Measurements from ENCODE around the gene CGRRF1.

The CGRRF1 gene

GRCh38 chr14:54502602-54503001 is 7.1 kb upstream of the CGRRF1 start:
- no peak overlapping the region for H3K9ac ChIP-seq (ENCODE audit: low read depth in 1 of 2, low read length in 2 of 2)
- H3K9me3 ChIP-seq (ENCODE audit: control insufficient read depth in 1 of 2, low read length in 2 of 2) = no peaks in the 10 kb centered on the region
- H3K4me3 ChIP-seq (ENCODE audit: low read depth in 1 of 2, low read length in 2 of 2) = no peak overlapping the region
- no peak overlapping the region for H3K27ac ChIP-seq (ENCODE audit: low read depth, low read length)
- no peaks in the 10 kb centered on the region for H3K36me3 ChIP-seq (ENCODE audit: control insufficient read depth in 1 of 2, insufficient read depth in 2 of 2, low read length in 2 of 2)
- H3K4me1 ChIP-seq (ENCODE audit: control insufficient read depth in 1 of 2, insufficient read depth in 2 of 2, low read length in 2 of 2) = peaks cover 9 to 12% of the 10 kb centered on the region in 2 donors
- H3K27me3 ChIP-seq (ENCODE audit: control insufficient read depth in 1 of 2, insufficient read depth in 2 of 2, low read length in 2 of 2) = peaks cover 0 to 2% of the 10 kb centered on the region in 2 donors

- Histone ChIP-seq H3K9me3 (ENCODE audit: control insufficient read depth in 1 of 2, low read length in 2 of 2) (no peaks in the 10 kb centered on the region), H3K9ac (ENCODE audit: low read depth in 1 of 2, low read length in 2 of 2) (no peak overlapping the region), H3K27me3 (ENCODE audit: control insufficient read depth in 1 of 2, insufficient read depth in 2 of 2, low read length in 2 of 2) (peaks cover 0 to 2% of the 10 kb centered on the region in 2 donors), H3K4me3 (ENCODE audit: low read depth in 1 of 2, low read length in 2 of 2) (no peak overlapping the region), H3K36me3 (ENCODE audit: control insufficient read depth in 1 of 2, insufficient read depth in 2 of 2, low read length in 2 of 2) (no peaks in the 10 kb centered on the region), H3K27ac (ENCODE audit: low read depth, low read length) (no peak overlapping the region), H3K4me1 (ENCODE audit: control insufficient read depth in 1 of 2, insufficient read depth in 2 of 2, low read length in 2 of 2) (peaks cover 0 to 3% of the 10 kb centered on the region in 2 donors)
Observed at GRCh38 chr14:54503486-54503885, 6.2 kb upstream of the CGRRF1 start.

GRCh38 chr14:54512393-54512792 is 2.7 kb downstream of the CGRRF1 start:
- H3K27me3 ChIP-seq (ENCODE audit: control insufficient read depth in 1 of 2, insufficient read depth in 2 of 2, low read length in 2 of 2) = no peaks in the 10 kb centered on the region
- H3K36me3 ChIP-seq (ENCODE audit: control insufficient read depth in 1 of 2, insufficient read depth in 2 of 2, low read length in 2 of 2) = no peaks in the 10 kb centered on the region
- H3K4me1 ChIP-seq (ENCODE audit: control insufficient read depth in 1 of 2, insufficient read depth in 2 of 2, low read length in 2 of 2) = peaks cover 13 to 15% of the 10 kb centered on the region in 2 donors
- no peak overlapping the region for H3K27ac ChIP-seq (ENCODE audit: low read depth, low read length)
- peaks cover 3 to 6% of the 10 kb centered on the region in 2 donors for H3K9me3 ChIP-seq (ENCODE audit: control insufficient read depth in 1 of 2, low read length in 2 of 2)
- no peak overlapping the region for H3K4me3 ChIP-seq (ENCODE audit: low read depth in 1 of 2, low read length in 2 of 2)
- H3K9ac ChIP-seq (ENCODE audit: low read depth in 1 of 2, low read length in 2 of 2) = no peak overlapping the region

GRCh38 chr14:54515670-54516069 is 6.0 kb downstream of the CGRRF1 start:
- H3K4me1 ChIP-seq (ENCODE audit: control insufficient read depth in 1 of 2, insufficient read depth in 2 of 2, low read length in 2 of 2) = peaks cover 7% of the 10 kb centered on the region in 2 donors
- H3K36me3 ChIP-seq (ENCODE audit: control insufficient read depth in 1 of 2, insufficient read depth in 2 of 2, low read length in 2 of 2) = no peaks in the 10 kb centered on the region
- no peak overlapping the region for H3K4me3 ChIP-seq (ENCODE audit: low read depth in 1 of 2, low read length in 2 of 2)
- H3K9me3 ChIP-seq (ENCODE audit: control insufficient read depth in 1 of 2, low read length in 2 of 2) = peaks cover 3 to 6% of the 10 kb centered on the region in 2 donors
- no peak overlapping the region for H3K9ac ChIP-seq (ENCODE audit: low read depth in 1 of 2, low read length in 2 of 2)
- H3K27me3 ChIP-seq (ENCODE audit: control insufficient read depth in 1 of 2, insufficient read depth in 2 of 2, low read length in 2 of 2) = no peaks in the 10 kb centered on the region
- H3K27ac ChIP-seq (ENCODE audit: low read depth, low read length) = no peak overlapping the region

- no peaks in the 10 kb centered on the region for H3K4me1 ChIP-seq (ENCODE audit: control insufficient read depth in 1 of 2, insufficient read depth in 2 of 2, low read length in 2 of 2)
- H3K9ac ChIP-seq (ENCODE audit: low read depth in 1 of 2, low read length in 2 of 2) = no peak overlapping the region
- H3K27me3 ChIP-seq (ENCODE audit: control insufficient read depth in 1 of 2, insufficient read depth in 2 of 2, low read length in 2 of 2) = no peaks in the 10 kb centered on the region
- H3K9me3 ChIP-seq (ENCODE audit: control insufficient read depth in 1 of 2, low read length in 2 of 2) = peaks cover 3 to 6% of the 10 kb centered on the region in 2 donors
- no peak overlapping the region for H3K4me3 ChIP-seq (ENCODE audit: low read depth in 1 of 2, low read length in 2 of 2)
- H3K36me3 ChIP-seq (ENCODE audit: control insufficient read depth in 1 of 2, insufficient read depth in 2 of 2, low read length in 2 of 2) = no peaks in the 10 kb centered on the region
- no peak overlapping the region for H3K27ac ChIP-seq (ENCODE audit: low read depth, low read length)
Observed at GRCh38 chr14:54516709-54517108, 7.0 kb downstream of the CGRRF1 start.

GRCh38 chr14:54524410-54524809 is 14.7 kb downstream of the CGRRF1 start:
- H3K4me1 ChIP-seq (ENCODE audit: control insufficient read depth in 1 of 2, insufficient read depth in 2 of 2, low read length in 2 of 2) = no peaks in the 10 kb centered on the region
- no peak overlapping the region for H3K27ac ChIP-seq (ENCODE audit: low read depth, low read length)
- no peaks in the 10 kb centered on the region for H3K27me3 ChIP-seq (ENCODE audit: control insufficient read depth in 1 of 2, insufficient read depth in 2 of 2, low read length in 2 of 2)
- no peaks in the 10 kb centered on the region for H3K9me3 ChIP-seq (ENCODE audit: control insufficient read depth in 1 of 2, low read length in 2 of 2)
- no peak overlapping the region for H3K4me3 ChIP-seq (ENCODE audit: low read depth in 1 of 2, low read length in 2 of 2)
- peaks cover 3 to 28% of the 10 kb centered on the region in 2 donors for H3K36me3 ChIP-seq (ENCODE audit: control insufficient read depth in 1 of 2, insufficient read depth in 2 of 2, low read length in 2 of 2)
- H3K9ac ChIP-seq (ENCODE audit: low read depth in 1 of 2, low read length in 2 of 2) = no peak overlapping the region

GRCh38 chr14:54528973-54529372 is 19.3 kb downstream of the CGRRF1 start:
- H3K9ac ChIP-seq (ENCODE audit: low read depth in 1 of 2, low read length in 2 of 2) = no peak overlapping the region
- peaks cover 0 to 4% of the 10 kb centered on the region in 2 donors for H3K4me1 ChIP-seq (ENCODE audit: control insufficient read depth in 1 of 2, insufficient read depth in 2 of 2, low read length in 2 of 2)
- H3K36me3 ChIP-seq (ENCODE audit: control insufficient read depth in 1 of 2, insufficient read depth in 2 of 2, low read length in 2 of 2) = peaks cover 3 to 18% of the 10 kb centered on the region in 2 donors
- no peak overlapping the region for H3K27ac ChIP-seq (ENCODE audit: low read depth, low read length)
- H3K9me3 ChIP-seq (ENCODE audit: control insufficient read depth in 1 of 2, low read length in 2 of 2) = no peaks in the 10 kb centered on the region
- H3K4me3 ChIP-seq (ENCODE audit: low read depth in 1 of 2, low read length in 2 of 2) = no peak overlapping the region
- no peaks in the 10 kb centered on the region for H3K27me3 ChIP-seq (ENCODE audit: control insufficient read depth in 1 of 2, insufficient read depth in 2 of 2, low read length in 2 of 2)

GRCh38 chr14:54529811-54530210 is 20.1 kb downstream of the CGRRF1 start:
- no peaks in the 10 kb centered on the region for H3K27me3 ChIP-seq (ENCODE audit: control insufficient read depth in 1 of 2, insufficient read depth in 2 of 2, low read length in 2 of 2)
- H3K36me3 ChIP-seq (ENCODE audit: control insufficient read depth in 1 of 2, insufficient read depth in 2 of 2, low read length in 2 of 2) = peaks cover 3 to 10% of the 10 kb centered on the region in 2 donors
- H3K4me1 ChIP-seq (ENCODE audit: control insufficient read depth in 1 of 2, insufficient read depth in 2 of 2, low read length in 2 of 2) = peaks cover 0 to 4% of the 10 kb centered on the region in 2 donors
- H3K9ac ChIP-seq (ENCODE audit: low read depth in 1 of 2, low read length in 2 of 2) = no peak overlapping the region
- no peak overlapping the region for H3K4me3 ChIP-seq (ENCODE audit: low read depth in 1 of 2, low read length in 2 of 2)
- no peaks in the 10 kb centered on the region for H3K9me3 ChIP-seq (ENCODE audit: control insufficient read depth in 1 of 2, low read length in 2 of 2)
- no peak overlapping the region for H3K27ac ChIP-seq (ENCODE audit: low read depth, low read length)

- no peak overlapping the region for H3K9ac ChIP-seq (ENCODE audit: low read depth in 1 of 2, low read length in 2 of 2)
- peaks cover 4% of the 10 kb centered on the region in 2 donors for H3K4me1 ChIP-seq (ENCODE audit: control insufficient read depth in 1 of 2, insufficient read depth in 2 of 2, low read length in 2 of 2)
- H3K36me3 ChIP-seq (ENCODE audit: control insufficient read depth in 1 of 2, insufficient read depth in 2 of 2, low read length in 2 of 2) = peaks cover 0 to 5% of the 10 kb centered on the region in 2 donors
- H3K27me3 ChIP-seq (ENCODE audit: control insufficient read depth in 1 of 2, insufficient read depth in 2 of 2, low read length in 2 of 2) = no peaks in the 10 kb centered on the region
- no peaks in the 10 kb centered on the region for H3K9me3 ChIP-seq (ENCODE audit: control insufficient read depth in 1 of 2, low read length in 2 of 2)
- no peak overlapping the region for H3K4me3 ChIP-seq (ENCODE audit: low read depth in 1 of 2, low read length in 2 of 2)
- no peak overlapping the region for H3K27ac ChIP-seq (ENCODE audit: low read depth, low read length)
Observed at GRCh38 chr14:54532111-54533012, 22.7 kb downstream of the CGRRF1 start.

GRCh38 chr14:54533100-54533499 is 23.4 kb downstream of the CGRRF1 start:
- Histone ChIP-seq H3K4me1 (ENCODE audit: control insufficient read depth in 1 of 2, insufficient read depth in 2 of 2, low read length in 2 of 2) (peaks cover 6 to 7% of the 10 kb centered on the region in 2 donors), H3K36me3 (ENCODE audit: control insufficient read depth in 1 of 2, insufficient read depth in 2 of 2, low read length in 2 of 2) (no peaks in the 10 kb centered on the region), H3K27me3 (ENCODE audit: control insufficient read depth in 1 of 2, insufficient read depth in 2 of 2, low read length in 2 of 2) (no peaks in the 10 kb centered on the region), H3K9me3 (ENCODE audit: control insufficient read depth in 1 of 2, low read length in 2 of 2) (no peaks in the 10 kb centered on the region), H3K9ac (ENCODE audit: low read depth in 1 of 2, low read length in 2 of 2) (no peak overlapping the region), H3K4me3 (ENCODE audit: low read depth in 1 of 2, low read length in 2 of 2) (no peak overlapping the region), H3K27ac (ENCODE audit: low read depth, low read length) (no peak overlapping the region)

Data from duodenal mucosa (tissue), 2 donors.